UCSD-AML1 (cell line): ENCODE results near the gene METRN.
A peak's percentile ranks its signal among the peaks of the same experiment; 100 is the strongest.
"Not testable (repeated sequence)": the region's sequence is repeated elsewhere in the genome, so short reads cannot be mapped to it uniquely, and the experiment has no call there.

ENCODE experiments used
- DNase-seq: peaks from one replicate; lab custom pipeline; 2025; ENCODE audit not compliant: unreplicated experiment; lab: John Stamatoyannopoulos, UW

Gene METRN

DNA sequence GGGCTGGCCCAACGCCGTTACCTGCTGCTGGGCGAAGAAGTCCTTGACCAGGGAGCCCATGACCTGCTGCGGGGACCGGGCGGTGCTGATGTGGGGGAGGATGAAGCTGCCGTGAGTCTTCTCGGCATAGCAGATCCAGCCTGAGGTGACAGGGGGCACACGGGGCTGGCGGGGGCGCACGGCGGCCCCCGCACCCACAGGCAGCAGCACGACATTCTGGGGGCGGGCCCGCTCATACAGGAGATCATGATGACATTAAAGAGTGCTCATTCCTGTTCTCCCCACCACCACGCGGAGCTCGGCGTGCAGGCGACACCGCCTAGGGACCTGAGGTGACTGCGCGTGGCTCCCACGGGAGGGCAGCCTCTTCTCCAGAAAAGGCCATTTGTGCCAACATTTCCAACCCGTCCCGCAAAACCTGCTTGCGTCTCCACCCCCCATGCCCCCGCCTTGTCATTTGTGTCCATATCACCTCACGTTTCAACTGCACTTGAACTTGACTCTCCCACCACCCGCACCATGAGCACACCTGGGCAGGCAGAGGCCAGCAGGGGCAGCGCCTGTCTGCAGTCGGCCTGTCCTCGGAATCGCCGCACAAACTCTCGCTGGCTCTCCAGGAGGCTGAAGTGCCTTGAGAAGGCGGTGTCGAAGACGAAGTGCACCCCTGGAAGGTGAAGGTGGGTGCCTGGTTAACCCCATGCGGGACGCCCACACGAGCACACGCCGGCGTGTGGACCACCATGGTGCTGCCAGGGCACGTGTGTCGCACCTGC lies 19.5 kb downstream of the METRN start:
- DNase-seq, result no peak

DNA sequence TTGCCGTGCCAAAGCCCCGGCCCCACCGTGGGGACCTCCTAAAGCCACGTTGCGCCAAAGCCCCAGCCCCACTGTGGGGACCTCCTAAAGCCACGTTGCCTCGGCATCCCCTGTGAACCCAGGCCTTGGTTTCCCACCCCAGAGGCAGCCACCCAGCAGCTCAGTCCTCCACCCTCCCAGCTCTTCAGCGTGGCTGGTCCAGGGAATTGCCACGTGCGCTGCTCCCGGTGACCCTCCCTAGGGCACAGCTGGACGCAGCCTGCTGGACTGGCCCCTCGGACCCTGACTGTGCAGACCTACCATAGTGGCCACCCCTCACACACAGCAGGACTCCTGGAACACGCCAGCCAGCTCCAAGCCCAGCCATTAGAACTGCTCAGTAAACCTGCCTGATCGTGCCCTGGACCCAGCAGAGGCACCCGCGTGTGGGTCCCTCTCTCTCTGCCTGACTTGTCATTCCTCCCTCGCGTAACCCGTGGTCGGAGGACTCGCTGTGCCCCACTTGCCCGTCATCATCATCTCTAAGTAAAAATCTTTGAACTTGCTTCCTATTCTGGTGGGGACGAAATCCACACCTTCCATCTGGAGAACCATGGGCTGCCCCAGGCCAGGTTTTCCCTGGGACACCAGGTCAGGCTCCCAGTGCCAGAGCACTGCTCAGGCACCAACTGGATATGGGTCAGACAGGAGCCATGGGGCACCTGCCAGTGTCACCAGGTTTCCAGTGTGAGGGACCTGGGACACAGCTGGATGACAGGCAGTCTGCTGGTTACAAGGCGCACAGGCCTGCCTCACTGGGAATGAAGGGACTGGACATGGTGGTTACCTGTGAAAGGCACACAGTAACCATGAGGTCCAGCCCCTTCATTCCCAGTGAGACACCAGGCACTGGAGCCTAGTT lies 20.3 kb downstream of the METRN start:
- DNase-seq, result no peak

DNA sequence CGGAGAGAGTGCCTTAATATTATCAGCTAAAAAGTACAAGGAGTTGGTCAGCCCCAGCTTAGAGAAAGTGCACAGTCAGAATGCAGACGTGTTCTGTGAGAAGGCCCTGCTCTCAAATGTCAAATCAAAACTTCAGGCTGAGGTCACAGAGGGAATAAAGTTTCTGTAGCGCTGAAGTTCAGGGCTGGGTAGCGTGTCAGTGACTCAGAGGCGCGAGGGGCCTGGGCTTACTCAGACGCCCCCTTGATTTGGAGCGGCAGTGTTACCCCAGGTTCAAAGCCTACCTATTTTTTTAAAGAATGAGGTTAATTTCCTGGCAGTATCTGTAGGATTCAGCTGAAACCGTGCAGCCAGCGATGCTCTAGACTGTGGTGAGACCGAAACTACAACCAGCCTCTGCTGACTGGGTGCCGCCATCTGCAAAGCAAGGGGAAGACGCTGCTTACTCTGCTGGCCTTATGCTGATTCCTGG lies 21.1 kb downstream of the METRN start:
- no peak for DNase-seq

DNA sequence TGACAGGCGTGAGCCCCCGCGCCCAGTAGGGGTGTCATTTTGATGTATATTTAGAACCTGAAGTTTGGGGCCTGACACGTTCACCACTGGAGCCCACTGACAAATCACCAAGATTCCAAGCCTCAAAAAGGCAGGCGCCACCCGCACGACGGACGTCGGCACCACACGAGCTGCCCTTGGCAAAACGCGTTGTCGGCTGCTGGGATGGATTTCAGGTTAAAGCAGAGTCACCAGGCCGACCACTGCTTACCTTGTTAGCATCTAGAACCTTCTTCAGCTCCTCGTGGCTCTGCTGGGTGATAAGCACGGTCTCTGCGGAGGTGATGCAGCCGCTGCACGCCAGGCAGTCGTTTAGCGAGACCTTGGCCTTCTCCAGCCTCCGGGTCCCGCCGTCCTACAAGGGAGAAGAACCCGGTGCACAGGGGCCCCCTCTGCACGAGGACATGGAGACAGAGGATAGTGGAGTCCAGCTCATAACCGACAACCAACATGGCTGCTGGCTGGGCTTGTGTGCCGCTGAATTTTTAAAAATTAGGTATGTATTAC lies 22.1 kb downstream of the METRN start:
- DNase-seq, result no peak

DNA sequence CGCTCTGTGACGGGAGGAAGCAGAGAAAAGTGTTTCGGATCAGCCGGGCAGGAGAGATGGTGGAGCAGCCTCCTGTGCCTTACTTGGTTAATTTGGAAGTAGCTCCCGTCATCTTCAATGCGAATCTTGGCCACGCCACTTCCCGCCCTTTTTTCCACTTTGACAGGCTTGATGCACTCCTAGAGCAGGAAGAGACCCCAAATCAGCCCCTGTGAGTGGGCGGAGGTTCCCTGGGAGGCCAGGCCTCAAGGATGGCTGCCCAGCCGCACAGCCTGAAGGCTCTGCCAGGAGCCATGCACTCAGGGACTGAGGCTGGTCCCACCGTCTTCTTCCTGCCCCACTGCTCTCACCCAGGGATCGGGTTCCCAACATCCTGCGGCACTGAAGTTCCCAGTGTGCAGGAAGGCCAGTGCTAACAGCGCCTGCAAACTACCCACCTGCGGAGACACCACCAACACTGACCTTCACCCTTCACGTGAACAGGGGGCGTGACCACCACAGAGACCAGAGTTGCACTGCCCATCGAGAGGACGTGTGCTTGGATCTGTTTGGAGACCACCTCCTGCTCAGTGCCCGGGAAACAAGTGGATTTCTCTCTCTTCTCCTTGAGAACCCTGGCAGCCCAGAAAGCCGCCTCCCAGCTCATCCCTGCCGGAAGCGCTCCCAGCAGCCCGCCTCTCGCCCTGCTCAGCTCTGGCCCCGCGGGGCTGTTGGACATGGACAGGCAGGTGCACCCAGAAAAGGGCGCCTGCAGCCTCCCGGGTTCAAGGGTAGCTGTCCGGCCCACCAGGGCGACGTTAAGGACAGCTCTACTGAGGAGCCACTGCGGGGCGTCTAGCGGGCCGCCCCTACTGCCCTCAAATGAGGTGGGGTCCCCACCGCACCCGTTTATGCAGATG lies 24.9 kb downstream of the METRN start:
- no peak for DNase-seq

DNA sequence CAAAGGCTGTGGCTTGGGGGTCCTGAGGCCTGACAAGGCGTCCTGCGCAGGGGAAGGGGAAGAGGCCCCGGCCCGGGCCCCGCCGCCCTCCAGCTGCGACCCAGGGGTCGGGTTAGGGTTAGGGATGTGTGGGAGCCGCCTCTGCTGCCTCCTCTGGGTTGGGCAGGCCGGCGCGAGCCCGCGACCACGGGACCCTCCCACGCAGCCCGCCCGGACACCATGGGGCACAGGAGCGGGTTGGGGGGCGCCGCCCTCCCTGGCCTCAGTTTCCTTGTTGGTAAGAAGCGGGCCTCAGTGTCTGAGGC lies 25.5 kb downstream of the METRN start:
- no peak for DNase-seq

DNA sequence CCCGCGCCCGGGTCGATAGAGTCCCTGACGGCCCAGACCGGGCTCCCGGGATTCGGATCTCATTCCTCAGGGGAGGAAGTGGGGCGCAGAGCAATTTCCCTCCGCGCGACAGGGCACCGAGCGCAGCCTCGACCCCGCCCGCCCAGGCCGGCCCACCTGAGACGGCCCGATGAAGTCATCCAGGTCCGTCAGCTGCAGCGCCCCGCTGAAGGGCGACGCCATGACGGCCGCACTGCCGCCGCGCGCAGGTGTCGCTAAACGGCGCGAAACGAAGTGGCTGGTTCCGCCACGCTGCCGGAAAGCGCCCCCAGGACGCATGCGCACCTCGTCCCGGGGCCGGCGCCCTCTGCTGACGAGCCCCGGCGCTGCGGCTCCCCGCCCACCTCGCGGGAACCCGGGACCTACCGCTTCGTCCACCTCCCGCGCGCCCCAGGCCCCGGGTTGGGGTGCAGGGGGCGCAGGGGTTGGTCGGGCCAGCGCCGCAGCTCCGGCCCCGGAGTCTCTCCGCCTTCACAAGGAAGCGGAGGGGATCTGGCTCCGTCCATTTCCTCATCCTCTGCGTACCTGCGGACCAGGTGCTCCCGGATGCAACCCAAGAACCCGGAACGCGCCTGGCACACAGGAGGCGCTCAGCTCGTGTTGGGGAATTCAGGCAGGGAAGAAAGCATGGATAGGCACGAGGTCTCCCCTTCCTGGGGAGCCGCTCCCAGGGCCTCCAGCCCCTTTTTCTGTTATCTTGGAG lies 26.0 kb downstream of the METRN start, which contains the start of gene CIAO3:
Gene CIAO3, minus strand, starts transcription at position 234 of the 742 bp plus-strand sequence. Its CDS starts 12 bp downstream, at position 222.
- peak; percentile 91 for DNase-seq

DNA sequence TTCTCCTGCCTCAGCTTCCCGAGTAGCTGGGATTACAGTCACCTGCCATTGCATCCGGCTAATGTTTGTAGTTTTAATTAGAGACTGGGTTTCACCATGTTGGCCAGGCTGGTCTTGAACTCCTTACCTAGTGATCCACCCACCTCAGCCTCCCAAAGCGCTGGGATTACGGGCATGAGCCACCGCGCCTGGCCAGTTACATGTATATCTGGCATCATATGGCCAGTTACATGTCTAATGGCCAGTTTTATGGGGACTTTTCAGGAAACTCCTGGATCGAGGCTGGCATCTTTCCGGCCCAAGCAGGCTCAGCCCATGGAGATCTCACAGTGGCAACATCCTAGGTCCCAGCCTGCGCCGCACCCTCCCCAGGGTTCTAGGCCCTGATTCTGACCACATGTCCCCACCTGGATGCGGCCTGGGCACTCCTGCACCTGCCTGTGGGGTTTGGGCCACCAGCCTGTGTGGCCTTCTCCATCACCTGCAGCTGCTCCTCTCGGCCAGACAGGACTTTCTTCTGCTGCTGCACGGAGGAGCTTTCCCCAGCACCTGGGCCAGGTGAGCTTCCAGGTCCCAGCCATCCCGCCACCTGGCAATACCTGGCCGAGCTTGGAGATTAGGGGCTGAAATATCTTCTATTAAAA lies 27.2 kb downstream of the METRN start:
- DNase-seq, result no peak

DNA sequence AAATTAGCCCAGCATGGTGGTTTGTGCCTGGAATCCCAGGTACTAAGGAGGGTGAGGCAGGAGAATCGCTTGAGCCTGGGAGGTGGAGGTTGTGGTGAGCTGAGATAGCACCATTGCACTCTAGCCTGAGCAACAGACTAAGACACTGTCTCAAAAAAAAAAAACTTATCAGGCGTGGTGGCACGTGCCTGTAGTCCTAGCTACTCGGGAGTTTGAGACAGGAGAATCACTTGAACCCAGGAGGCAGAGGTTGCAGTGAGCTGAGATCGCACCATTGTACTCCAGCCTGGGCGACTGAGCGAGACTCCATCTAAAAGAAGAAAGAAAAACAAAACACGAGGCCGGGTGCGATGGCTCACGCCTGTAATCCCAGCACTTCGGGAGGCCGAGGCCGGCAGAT lies 28.0 kb downstream of the METRN start:
- not testable (repeated sequence) for DNase-seq

DNA sequence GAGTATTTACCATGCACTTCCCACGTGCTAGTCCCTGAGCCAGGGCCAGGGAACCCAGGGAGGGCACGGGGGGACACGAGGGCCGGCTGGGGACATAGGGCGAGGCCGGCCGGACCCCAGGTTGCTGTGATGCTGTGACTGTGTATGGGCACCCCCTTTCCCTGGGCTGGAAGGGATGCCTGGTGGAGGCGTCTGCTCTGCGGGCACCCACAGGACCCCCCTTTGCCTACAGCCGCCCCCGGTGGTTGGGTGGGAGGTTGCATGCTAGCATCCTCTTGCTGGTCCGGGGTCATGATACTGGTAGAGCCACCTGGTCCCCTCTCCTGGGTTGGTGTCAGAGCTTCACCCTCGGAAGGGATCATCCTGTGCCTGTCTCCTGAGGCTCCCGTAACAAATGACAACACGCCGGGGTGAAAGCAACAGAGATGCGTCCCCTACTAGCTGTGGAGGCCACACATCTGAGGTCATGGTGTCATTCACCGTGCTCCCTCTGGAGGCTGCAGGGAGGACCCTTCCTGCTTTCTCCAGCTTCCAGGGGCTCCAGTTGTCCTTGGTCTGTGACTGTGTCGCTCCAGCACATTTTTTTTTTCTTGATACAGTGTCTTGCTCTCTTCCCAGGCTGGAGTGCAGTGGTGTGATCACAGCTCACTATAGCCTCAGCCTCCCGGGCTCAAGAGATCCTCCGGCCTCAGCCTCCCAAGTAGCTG lies 29.0 kb downstream of the METRN start:
- DNase-seq, result no peak

DNA sequence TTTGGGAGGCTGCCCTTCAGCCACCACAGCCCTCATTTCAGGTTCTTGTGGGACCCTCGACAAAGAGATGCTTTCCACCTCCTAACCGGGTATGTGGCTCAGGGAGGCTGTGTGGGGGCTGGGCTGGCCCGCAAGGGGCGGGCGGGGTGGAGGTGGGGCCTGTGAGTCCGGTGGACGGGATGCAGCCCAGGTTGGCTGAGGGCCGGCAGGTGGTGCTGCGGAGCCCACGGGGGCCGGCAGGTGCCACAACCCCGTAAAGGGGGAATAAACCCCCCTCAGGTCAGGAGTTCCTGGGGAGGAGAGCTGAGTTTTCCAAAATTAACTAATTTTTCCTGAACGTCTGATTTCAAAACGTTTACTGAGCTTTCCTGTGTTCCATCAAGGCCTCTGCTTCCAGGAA lies 30.8 kb downstream of the METRN start:
- peak; percentile 21 for DNase-seq

DNA sequence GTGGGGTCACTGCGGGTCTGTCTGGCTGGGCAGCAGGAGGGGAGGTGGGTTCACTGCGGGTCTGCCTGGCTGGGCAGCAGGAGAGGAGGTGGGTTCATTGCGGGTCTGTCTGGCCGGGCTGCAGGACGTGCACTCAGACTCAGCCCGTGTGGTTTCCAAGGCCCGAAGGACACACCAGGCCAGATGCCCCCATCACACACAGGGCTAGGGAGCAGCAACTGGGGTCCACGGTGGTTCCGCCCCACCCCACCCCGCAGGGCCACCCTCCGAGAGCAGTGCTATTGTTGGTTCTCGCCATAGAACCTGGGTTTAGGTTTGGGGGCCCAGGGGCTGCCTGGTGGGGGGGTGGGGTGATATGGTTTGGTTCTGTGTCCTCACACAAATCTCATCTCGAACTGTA lies 31.7 kb downstream of the METRN start:
- no peak for DNase-seq

DNA sequence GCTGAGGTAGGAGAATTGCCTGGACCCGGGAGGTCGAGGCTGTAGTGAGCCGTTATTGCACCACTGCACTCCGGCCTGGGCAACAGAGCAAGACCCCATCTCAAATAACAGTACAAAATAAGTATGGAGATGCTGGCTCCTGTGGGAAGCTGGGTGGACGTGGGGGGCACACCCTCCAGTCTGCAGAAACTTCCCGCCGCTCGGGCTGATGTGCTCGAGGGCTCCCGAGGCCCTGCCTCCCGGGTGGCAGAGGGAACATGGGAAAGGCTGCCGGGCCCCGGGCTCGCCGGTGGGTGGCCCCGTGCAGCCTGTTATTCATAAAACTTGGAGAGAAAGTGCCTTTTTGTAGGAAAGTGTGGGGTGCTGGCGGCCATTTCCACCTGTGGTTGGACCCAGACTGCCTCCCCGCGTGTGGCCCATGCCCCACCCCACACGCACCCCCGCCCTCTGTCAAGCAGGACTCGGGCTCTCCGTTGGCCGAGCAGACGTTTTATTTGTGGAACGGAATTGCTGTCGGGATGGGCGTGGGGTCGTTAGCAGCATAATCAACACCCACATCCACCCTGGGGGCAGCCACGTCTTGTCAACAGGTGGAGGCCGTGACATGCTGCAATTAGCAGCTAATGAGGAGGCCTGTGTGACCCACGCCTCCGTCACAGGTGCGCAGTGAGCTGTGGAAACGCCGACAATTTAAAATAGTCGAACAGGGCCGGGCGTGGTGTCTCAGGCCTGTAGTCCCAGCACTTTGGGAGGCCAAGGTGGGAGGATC lies 33.2 kb downstream of the METRN start:
- no peak for DNase-seq

DNA sequence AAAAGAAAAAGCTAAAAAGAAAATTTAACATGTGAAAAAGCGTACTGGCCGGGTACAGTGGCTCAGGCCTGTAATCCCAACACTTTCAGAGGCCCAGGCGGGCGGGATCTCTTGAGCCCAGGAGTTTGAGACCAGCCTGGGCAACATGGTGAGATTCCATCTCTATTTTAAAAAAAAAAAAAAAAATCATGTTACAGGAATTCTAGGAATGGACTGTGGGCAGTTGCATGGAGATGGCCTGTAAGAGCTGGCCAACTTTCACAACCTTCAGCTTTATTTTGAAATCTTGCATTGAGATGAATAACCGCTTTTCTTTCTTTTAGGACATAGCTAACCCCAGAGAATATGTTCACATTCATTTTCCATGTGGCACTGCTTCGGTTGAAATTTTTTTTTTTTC lies 34.1 kb downstream of the METRN start:
- no peak for DNase-seq

DNA sequence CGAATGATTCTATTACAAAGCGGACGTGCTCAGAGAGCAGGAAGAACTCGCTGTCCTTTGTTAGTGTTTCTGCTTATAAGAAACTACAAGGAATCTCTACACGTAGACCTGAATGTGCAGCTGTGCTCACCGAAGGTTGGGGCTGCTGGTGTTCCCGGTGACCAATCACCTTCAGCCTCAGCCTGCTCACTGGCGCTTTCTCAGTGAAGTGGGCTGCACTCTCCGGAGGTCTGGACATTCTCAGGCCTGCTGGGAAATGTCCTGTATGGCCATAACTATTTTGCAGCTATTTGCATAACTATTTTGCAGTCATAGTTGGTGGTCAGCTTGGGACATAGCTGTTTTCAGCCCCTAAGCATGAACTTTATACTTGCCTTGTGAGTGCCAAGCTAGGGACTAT lies 35.6 kb downstream of the METRN start:
- DNase-seq, result no peak

DNA sequence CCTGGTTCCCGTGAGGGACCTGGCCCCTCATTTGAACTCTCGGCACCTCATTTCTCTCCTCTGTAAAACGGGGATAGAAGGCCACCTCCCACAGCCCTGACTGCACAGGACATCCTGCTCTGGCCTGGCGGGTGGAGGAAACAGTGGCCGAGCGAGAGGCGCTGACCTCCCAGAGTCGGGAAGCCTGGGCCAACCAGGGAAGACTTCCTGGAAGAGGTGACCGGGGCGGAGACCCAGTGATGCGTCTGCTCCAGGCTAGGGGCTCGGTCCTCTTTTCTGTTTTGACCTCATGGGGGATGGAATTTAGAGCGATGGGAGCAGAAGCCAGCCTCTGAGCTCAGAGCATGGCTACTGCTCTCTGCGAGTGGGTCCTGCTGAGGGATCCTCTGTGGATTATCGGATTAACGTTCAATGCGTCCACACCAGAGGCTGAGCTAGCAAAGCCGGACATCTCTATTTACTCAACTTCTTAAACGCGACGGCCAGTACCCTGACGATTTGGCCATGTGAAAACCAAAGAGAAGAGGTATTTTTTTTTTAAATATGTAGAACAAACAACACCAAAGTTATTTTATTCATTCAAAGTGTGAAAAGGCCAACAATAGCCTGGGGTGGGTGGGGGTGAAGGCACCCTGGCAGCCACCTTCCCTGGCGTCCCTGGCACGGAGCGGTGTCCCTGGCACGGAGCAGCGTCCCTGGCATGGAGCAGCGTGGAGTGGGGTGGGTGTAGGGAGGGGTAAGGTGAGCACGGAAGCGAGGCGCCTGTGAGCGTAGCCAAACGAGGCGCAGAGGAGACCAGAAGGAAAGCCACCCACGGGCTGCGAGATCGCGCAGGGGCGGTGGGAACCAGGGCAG lies 36.5 kb downstream of the METRN start:
- no peak for DNase-seq

DNA sequence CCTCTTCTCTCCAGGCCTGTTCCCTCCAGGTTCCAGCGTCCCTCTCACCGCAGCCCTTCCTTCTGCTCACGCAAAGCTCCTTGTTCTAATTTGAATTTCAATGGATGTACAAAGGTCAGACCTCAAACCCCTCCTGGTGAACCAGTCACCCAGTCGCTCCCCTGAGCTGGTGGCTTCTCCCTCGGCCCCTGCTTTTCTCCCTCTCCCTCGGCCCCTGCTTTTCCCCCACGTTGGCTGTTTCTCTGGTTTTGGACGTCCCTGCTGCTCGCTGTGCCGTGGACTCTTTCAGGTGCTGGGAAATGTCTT lies 37.0 kb downstream of the METRN start:
- DNase-seq, result no peak
